Stomach smooth muscle (tissue), 2 donors: ENCODE data around the gene CSF2RB.

Experiments
- H3K27ac ChIP-seq: one replicate; pipeline ENCODE4 v1.7.0; 2013; ENCODE audit warnings: mild to moderate bottlenecking, low read length, inconsistent platforms
- H3K27me3 ChIP-seq, 2 donors: one replicate each; pipeline ENCODE4 v1.7.0; 2013; ENCODE audit warnings: low read length in 2 of 2; ENCODE audit not compliant: insufficient read depth in 2 of 2, control insufficient read depth in 1 of 2
- H3K36me3 ChIP-seq, 2 donors: one replicate each; pipeline ENCODE4 v1.7.0; 2013; ENCODE audit warnings: low read length in 2 of 2; ENCODE audit not compliant: control insufficient read depth in 2 of 2, insufficient read depth in 2 of 2
- H3K4me1 ChIP-seq: one replicate; pipeline ENCODE4 v1.7.0; 2013; ENCODE audit warnings: low read length; ENCODE audit not compliant: control insufficient read depth, insufficient read depth
- H3K4me3 ChIP-seq, 2 donors: one replicate each; pipeline ENCODE4 v1.7.0; 2013; ENCODE audit warnings: low read length in 2 of 2
- H3K9ac ChIP-seq, 2 donors: one replicate each; pipeline ENCODE4 v1.7.0; 2013; ENCODE audit warnings: low read length in 2 of 2, mild to moderate bottlenecking in 1 of 2
- H3K9me3 ChIP-seq, 2 donors: one replicate each; pipeline ENCODE4 v1.7.0; 2013; ENCODE audit warnings: low read length in 2 of 2; ENCODE audit not compliant: control insufficient read depth in 2 of 2
- donor health status: healthy.
- donor health status: Pancreatic carcinoma.

Gene CSF2RB

GRCh38 chr22:36953239-36954080 is 40.0 kb downstream of the CSF2RB start:
- no peak overlapping the region for H3K4me3 ChIP-seq
- H3K9me3 ChIP-seq: no peaks in the 10 kb centered on the region
- H3K36me3 ChIP-seq: no peaks in the 10 kb centered on the region
- no peak overlapping the region for H3K27ac ChIP-seq
- no peak overlapping the region for H3K9ac ChIP-seq
- peaks cover 0 to 9% of the 10 kb centered on the region in 2 donors for H3K27me3 ChIP-seq
- H3K4me1 ChIP-seq: no peaks in the 10 kb centered on the region

GRCh38 chr22:36954251-36955014 is 41.0 kb downstream of the CSF2RB start:
- Histone ChIP-seq H3K4me3 (no peak overlapping the region), H3K4me1 (no peaks in the 10 kb centered on the region), H3K36me3 (no peaks in the 10 kb centered on the region), H3K9me3 (no peaks in the 10 kb centered on the region), H3K27ac (no peak overlapping the region), H3K9ac (no peak overlapping the region), H3K27me3 (peaks cover 1 to 13% of the 10 kb centered on the region in 2 donors)

DNA sequence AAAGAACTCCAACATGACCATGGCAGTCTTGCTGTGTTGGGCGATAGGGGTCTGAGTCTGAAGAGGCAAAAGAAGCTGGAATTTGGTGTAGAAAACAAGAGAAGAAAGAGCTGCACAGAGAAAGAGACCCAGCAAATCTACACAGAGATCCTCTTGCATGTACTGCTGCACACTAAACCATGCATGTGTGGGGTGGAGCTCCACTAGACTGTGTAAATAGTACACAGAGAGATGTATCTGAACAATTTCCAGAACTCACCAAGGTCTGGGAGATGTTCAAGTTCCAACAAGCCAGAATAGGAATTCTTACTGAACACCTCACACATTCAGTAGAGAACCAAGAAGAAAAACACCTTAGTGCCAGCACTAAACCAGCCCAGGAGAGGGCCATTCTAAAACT is 42.3 kb downstream of the CSF2RB start:
- no peak overlapping the region for H3K4me3 ChIP-seq
- H3K9ac ChIP-seq: no peak overlapping the region
- no peak overlapping the region for H3K27ac ChIP-seq
- no peaks in the 10 kb centered on the region for H3K9me3 ChIP-seq
- H3K4me1 ChIP-seq: no peaks in the 10 kb centered on the region
- peaks cover 3 to 17% of the 10 kb centered on the region in 2 donors for H3K27me3 ChIP-seq
- H3K36me3 ChIP-seq: no peaks in the 10 kb centered on the region

DNA sequence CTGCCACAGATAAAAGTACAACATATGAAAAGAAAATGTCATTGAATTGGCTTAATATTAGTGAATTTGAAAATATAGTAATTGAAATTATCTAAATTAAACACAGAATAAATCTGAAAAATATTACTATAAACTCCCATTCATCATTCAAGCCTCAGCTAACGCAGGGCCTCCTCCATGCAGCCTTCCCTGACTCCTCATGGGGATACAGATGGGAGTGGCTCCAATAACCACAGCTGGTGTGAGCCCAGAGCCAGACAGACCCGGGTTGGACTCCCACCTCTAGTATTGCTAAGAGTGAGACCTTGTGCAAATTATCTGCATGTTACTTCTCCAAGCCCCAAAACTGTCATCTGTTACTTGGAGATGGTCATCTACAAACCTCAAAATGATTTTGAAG is 44.9 kb downstream of the CSF2RB start:
- Histone ChIP-seq H3K27ac (no peak overlapping the region), H3K9me3 (no peaks in the 10 kb centered on the region), H3K27me3 (peaks cover 3 to 11% of the 10 kb centered on the region in 2 donors), H3K4me3 (no peak overlapping the region), H3K9ac (no peak overlapping the region), H3K36me3 (no peaks in the 10 kb centered on the region), H3K4me1 (no peaks in the 10 kb centered on the region)

GRCh38 chr22:36961626-36962025 is 48.2 kb downstream of the CSF2RB start:
- Histone ChIP-seq H3K4me1 (no peaks in the 10 kb centered on the region), H3K36me3 (no peaks in the 10 kb centered on the region), H3K27me3 (peaks cover 3 to 11% of the 10 kb centered on the region in 2 donors), H3K27ac (no peak overlapping the region), H3K4me3 (no peak overlapping the region), H3K9me3 (no peaks in the 10 kb centered on the region), H3K9ac (no peak overlapping the region)

DNA sequence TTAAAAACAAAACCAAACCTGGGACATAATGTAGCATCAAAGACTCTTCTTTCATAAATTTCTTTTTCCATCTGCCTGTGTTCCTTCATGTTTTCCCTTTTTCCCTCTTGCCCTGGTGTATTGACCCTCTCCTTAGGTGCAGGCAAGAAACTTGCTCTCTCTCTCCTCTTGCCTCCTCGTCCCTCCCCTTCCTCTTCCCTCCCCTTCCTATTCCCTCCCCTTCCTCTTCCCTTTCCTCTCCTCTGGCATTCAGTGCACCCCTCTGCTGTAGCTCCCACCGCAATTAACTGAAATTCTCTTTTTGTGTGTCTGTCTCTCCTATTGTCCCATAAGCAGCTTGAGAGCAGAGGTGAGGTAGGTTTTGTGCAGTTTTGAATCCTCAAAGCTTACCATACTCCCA is 49.9 kb downstream of the CSF2RB start:
- peaks cover 3 to 11% of the 10 kb centered on the region in 2 donors for H3K27me3 ChIP-seq
- no peaks in the 10 kb centered on the region for H3K4me1 ChIP-seq
- H3K9me3 ChIP-seq: no peaks in the 10 kb centered on the region
- no peak overlapping the region for H3K27ac ChIP-seq
- H3K4me3 ChIP-seq: no peak overlapping the region
- H3K9ac ChIP-seq: no peak overlapping the region
- no peaks in the 10 kb centered on the region for H3K36me3 ChIP-seq

DNA sequence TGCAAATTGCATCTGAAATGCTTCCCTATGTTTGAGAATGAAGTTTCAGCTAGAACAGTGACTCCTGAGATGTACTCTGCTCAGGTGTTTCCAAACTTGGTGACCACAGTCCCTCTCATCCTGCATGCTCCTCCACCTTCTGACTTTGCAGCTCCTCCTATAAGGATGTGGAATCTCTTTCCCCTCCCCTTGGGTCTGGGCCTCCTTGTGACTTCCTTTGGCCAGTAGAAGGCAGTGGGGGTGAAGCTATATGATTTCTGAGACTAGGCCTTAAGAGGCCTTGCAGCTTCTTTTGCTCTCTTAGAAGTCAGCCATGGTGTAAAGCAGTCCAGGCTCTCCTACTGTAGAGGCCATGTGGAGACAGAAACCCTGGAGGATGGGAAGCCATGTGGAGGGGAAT is 50.7 kb downstream of the CSF2RB start:
- no peak overlapping the region for H3K27ac ChIP-seq
- no peaks in the 10 kb centered on the region for H3K36me3 ChIP-seq
- H3K9ac ChIP-seq: no peak overlapping the region
- H3K9me3 ChIP-seq: no peaks in the 10 kb centered on the region
- peaks cover 3 to 9% of the 10 kb centered on the region in 2 donors for H3K27me3 ChIP-seq
- no peaks in the 10 kb centered on the region for H3K4me1 ChIP-seq
- no peak overlapping the region for H3K4me3 ChIP-seq

- no peaks in the 10 kb centered on the region for H3K9me3 ChIP-seq
- no peak overlapping the region for H3K9ac ChIP-seq
- no peaks in the 10 kb centered on the region for H3K36me3 ChIP-seq
- H3K4me3 ChIP-seq: no peak overlapping the region
- H3K27ac ChIP-seq: no peak overlapping the region
- peaks cover 0 to 3% of the 10 kb centered on the region in 2 donors for H3K27me3 ChIP-seq
- H3K4me1 ChIP-seq: no peaks in the 10 kb centered on the region
Observed at GRCh38 chr22:36965696-36966095, 52.3 kb downstream of the CSF2RB start.

DNA sequence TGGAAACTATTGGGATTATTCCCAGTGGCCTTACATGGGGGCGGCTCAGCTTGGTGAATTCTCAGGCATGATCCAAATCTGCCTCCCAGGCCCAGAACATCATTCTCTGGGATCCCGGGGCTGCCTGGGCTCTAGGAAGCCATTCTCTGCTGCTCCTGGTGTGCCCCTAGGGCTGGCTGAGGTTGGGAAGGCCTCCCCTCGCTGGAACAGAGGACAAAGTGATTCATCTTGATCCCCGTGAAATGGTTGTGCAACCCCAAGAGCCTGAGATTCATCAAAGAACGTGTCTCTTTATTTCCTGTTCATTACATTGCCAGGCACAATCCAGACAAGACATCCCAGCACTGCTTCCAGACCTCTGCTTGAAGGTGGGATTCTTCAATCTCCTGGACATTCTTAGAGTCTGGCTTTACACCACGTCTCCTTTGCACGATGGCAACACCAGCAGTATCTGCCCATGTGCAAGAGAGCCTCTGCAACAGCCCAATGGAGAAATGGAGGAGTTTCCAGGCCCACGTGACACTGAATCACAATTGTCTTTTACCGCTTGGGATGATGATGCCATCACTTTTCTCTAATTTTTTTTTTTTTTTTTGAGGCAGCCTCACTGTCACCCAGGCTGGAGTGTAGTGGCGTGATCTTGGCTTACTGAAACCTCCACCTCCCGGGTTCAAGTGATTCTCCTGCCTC is 53.6 kb downstream of the CSF2RB start:
- Histone ChIP-seq H3K9ac (no peak overlapping the region), H3K27ac (no peak overlapping the region), H3K4me1 (no peaks in the 10 kb centered on the region), H3K4me3 (no peak overlapping the region), H3K9me3 (no peaks in the 10 kb centered on the region), H3K36me3 (no peaks in the 10 kb centered on the region), H3K27me3 (peaks cover 0 to 3% of the 10 kb centered on the region in 2 donors)

DNA sequence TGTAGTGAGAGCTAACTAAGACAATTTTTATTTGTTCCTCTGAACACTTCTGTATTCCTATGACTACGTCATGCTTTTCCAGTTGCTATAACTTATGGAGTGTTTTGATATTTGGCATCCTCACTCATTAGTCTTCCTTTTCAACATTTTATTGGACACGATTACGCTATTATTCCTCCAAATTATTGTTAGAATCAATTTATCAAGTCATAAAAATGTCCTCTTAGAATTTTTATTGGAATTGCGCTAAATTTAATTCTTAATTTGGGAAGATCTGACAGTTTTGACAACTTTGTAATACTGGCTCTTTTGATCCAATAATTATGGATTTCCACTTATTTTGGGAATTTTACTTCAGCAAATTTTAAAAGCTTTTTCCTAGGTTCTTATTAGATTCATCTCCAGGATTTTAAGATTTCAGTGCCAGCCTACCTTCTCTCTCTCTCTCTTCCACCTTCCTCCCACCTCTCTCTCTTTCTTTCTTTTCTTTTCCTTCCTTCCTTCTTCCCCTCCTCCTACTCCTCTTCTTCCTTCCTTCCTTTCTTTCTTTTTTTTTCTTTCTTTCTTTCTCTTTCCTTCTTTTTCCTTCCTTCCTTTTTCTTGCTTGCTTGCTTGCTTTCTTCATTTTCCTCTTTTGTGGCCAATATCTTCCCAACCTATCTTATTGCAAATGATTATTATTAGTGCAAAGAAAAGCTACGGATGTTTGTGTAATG is 55.0 kb downstream of the CSF2RB start:
- H3K9ac ChIP-seq: no peak overlapping the region
- H3K36me3 ChIP-seq: no peaks in the 10 kb centered on the region
- H3K9me3 ChIP-seq: no peaks in the 10 kb centered on the region

More for the DNA sequence above, 55.0 kb downstream of the CSF2RB start:
- Histone ChIP-seq H3K4me1 (no peaks in the 10 kb centered on the region), H3K4me3 (no peak overlapping the region), H3K27me3 (peaks cover 0 to 3% of the 10 kb centered on the region in 2 donors), H3K27ac (no peak overlapping the region)
